HG02870 (cell line): ENCODE data around the gene HSP90B1.

ENCODE experiments used
- ATAC-seq: cut with Tn5 transposase; IDR thresholded peaks from one replicate; pipeline ENCODE4 v1.9.1; 2021; ENCODE audit warnings: mild to moderate bottlenecking, moderate library complexity; ENCODE audit not compliant: unreplicated experiment

Gene HSP90B1

DNA sequence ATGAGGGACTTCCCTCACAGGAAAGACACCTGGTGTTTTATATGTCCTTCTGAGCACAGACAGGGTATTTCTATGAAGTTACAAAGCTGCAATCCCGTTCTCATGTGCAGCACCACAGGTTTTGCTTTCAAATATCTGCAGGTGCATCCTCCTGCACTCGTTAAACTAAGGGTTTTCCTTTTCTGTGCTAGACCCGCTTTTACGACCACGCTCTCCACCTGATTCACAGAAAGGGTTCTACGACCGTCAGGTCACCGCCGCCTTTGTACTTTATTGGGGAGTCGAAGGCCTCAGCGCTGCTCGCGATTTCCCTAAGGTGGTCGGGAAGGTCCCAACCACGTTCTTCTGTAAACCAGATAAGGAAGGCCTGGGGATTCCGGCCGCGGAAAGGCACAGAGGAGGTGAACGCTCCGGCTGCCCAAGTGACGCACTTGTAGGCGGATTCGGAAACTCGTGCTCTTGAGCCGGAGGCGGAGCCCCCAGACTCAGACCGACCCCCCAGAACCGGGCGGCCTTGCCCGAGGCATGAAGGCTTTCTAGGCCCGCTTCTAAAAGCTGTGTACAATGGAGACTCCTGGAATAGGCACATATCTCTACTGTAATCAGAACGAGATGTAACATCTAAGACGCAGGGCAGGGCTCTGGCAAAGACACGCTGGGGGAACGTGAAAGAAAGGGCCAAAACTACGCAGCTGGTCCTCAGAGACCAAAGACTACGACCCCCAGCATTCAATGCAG lies 995 bp upstream of the HSP90B1 start:
- ATAC-seq, result no peak

DNA sequence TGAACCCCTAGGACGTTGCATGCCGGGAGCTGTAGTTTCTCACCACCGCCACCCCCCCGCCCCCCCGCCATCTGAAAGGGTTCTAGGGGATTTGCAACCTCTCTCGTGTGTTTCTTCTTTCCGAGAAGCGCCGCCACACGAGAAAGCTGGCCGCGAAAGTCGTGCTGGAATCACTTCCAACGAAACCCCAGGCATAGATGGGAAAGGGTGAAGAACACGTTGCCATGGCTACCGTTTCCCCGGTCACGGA lies 501 bp upstream of the HSP90B1 start:
- no peak for ATAC-seq

DNA sequence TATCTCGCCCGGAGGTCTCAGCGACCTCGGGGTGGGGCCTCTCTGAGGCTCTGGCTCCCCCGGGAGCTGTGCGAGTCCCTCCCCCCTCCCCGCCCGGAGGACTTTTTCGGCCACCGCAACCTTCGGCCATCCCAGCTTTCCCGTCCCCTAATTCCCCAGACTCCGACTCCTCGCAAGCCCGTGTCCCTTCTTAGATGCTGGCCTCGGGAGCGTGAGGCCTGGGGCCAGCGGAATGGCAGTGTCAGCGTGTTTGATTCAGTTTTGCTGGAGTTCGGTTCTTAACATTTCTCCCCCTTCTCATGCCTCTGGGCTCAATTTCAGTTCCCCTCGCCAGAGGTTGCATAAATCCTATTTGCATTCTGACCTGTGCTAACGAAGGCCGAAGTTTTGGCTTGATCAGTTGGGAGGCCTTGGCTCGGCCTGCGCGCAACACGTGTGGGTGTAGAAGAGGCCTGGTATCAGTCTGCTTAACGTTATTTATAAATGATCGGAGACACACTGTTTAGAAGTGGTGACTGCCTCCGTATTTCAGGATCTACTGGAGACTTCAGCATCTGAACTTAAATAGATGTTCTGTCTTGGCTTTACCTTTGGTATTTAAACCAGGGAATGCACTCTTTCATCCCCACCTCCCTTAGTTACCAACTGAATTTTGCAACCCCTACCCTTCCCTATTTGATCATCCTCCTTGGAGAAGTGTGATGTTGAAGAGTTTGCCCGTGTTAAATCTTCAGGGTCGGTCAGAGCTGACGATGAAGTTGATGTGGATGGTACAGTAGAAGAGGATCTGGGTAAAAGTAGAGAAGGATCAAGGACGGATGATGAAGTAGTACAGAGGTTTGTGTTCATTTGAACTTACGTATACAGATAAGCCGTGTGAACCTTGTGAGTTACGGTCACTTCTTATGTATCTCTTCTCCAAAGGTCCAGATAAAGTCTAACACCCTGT lies 851 bp downstream of the HSP90B1 start:
- ATAC-seq, result no peak

DNA sequence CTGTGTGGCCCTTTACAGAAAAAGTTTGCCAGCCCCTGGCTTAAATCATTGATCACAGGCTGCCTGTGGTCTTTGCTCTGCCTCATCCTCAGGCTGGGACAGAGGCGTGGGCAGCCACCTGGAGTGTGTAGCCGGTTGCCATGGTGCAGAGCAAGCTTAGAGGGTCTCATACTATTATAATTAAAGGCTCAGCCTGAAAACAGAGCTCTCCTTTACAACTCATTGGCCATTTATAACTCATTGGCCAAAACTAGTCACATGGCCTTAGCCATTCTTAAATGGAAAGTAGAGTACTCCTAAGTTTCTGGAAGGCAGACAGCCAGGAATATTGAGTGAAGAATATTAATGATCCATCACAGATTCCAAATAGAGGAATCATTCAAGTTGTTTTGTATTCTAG lies 3.0 kb downstream of the HSP90B1 start:
- ATAC-seq, result no peak

DNA sequence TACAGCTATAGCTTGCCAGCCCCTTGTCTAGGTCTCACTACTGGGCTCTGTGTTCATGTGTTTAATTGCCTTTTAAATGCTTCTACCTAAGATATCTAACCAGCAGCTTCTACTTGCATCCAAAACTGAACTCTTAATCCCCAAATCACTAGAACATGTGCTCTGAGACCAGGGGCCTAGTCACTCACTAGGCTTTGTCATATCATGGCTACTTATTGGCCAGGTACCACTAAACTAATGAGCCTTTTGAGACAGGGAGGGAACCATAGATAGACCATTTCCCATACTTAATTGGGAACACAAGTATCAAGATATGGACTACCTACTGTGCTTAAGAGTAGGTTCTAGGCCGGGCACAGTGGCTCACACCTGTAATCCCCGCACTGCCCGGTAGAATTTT lies 6.5 kb downstream of the HSP90B1 start:
- no peak for ATAC-seq

DNA sequence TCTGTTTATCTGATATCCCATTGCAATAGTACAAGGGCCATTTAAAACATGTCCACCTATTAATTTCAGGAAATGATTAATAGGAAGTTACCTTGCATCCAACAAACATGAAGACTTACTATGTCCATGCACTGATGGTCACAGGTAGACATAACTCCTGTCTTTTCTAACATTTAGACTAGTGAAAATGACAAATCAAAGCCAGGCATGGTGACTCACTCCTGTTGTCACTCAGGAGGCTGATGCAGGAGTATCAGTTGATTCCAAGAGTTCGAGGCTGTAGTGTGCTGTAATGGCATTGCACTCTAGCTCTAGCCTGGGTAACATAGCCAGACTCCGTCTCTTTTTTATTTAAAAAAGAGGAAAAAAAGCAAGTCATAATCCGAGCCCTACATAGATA lies 14.8 kb downstream of the HSP90B1 start:
- no peak for ATAC-seq

DNA sequence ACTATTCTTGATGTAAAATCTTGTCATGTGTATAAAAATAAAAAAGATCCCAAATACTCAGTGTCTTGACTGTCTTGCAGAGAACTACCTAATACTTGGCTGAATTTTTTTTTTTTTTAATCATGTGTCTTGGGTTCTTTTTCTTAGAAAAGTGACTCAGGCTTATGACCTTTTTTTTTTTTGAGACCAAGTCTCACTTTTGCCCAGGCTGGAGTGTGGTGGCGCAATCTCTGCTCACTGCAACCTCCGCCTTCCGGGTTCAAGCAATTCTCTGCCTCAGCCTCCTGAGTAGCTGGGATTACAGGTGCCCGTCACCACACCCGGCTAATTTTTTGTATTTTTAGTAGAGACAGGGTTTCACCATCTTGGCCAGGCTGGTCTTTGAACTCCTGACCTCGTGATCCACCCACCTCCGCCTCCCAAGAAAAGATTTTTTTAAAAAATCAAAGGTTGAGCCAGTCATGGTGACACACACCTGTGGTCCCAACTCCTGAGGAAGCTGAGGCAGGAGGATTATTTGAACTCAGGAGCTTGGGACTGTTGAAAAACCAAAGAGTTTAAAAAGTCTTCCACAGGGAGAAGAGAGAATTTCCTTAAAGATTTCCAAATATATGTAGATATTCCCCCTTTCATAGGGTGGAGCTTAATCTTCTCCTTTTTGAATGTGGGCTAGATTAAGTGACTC lies 17.8 kb downstream of the HSP90B1 start:
- no peak for ATAC-seq

DNA sequence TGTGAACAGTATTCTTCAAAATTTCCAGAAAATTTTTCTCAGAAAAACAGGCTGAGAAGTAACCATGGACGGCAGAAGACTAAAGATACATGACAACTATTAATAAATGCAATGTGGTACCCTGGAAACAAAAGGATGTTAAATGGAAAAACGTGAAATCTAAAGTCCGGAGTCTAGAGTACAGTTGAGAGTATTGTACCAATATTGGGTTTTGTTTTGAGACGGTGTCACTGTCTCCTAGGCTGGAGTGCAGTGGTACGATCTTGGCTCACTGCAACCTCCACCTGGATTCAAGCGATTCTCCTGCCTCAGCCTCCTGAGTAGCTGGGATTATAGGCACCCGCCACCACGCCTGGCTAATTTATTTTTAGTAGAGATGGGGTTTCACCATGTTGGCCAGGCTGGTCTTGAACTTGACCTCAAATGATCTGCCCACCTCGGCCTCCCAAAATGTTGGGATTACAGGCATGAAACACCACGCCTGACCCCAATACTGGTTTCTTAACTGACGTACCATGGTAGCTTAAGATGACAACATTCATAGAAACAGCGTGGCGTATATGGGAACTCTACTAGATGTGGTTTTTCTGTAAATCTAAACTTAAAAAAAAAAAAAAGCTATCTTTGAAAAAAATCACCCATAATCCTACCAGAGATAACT lies 18.7 kb downstream of the HSP90B1 start:
- no peak for ATAC-seq

DNA sequence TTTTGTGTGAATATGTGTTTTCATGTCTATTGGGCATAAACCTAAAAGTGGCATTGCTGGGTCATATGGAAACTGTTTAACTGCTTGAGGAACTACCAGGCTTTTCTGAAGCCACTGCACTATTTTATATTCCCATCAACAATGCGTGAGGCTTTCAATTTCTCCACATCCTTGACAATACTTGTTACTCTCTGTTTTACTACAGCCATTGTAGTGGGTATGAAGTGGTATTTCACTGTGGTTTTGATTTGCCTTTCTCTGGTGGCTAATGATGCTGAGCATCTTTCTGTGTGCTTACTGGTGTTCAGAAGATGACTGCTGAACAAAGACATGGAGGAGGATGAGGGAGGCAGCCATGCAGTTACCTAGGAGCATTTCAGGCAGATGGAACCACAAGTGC lies 22.3 kb downstream of the HSP90B1 start:
- ATAC-seq, result no peak

DNA sequence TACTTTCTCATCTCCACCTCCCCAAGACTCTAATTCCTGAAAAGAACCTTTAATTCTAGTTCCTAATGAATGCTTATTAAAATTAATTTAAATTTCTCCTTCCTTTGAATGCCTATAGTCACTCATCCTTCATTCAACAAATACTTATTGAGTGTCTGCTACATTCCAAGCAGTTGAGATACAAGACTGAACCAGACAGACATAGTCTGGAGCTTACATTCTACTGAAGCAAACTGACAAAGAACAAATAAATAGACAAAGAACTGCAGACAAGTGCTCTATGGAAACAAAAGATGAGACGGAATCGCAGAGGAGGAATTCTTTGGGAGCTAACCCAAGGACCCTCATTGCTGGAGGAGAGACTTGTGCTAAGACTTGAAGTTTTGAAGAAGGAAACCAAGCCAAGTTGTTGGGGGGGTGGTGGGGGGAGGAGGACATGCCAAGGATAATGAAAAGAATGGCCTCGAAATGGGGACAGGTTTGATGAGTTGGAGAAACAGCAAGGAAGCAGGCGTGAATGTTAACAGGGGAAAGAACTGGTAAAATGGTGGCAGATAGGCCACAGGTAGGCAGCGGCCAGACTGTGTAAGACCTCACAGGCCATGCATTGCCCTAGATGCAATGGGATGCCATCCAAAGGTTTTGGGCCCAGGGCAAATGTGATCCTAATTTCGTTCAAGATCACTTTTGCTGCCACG lies 25.8 kb downstream of the HSP90B1 start:
- ATAC-seq, result no peak

DNA sequence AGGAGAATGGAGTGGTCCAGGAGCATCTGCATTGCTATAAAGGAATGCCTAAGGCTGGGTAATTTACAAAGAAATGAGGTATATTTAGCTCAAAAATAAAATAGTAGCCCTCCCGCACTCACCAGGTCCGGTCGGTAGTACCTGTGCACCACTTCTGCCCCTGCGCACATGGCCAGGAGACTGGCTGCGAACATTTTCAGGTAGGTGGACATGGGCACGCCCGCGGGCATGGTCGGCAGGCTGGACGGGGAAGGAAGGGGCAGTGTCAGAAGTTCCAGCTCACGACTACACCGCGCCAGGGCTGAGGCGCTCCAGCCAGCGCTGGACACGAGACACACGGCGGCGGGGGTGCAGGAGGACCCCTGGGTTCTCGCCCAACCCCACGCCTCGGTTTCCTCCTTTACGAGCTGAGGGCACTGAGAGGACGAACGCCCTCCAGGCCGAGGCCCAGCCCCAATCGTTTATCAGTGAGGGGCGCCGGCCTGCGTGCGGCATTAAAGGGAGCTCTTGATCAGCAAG lies 26.4 kb downstream of the HSP90B1 start:
- ATAC-seq, result no peak

DNA sequence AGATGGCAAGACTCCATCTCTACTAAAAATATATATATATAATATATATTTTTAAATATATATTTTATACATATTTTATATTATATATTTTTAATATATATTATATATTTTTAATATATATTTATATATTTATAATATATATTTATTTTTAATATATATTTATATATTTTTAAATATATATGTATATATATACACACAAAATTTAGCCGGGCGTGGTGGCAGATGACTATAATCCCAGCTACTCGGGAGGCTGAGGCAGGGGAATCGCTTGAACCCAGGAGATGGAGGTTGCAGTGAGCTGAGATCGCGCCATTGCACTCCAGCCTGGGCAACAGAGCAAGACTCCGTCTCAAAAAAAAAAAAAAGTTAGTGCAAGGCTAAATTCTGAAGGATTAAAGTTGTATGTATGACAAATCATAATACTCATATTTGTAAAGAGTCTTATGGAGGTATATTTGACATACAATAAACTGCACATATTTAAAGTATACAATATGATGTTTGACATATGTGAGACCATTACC lies 27.7 kb downstream of the HSP90B1 start:
- ATAC-seq, result no peak

DNA sequence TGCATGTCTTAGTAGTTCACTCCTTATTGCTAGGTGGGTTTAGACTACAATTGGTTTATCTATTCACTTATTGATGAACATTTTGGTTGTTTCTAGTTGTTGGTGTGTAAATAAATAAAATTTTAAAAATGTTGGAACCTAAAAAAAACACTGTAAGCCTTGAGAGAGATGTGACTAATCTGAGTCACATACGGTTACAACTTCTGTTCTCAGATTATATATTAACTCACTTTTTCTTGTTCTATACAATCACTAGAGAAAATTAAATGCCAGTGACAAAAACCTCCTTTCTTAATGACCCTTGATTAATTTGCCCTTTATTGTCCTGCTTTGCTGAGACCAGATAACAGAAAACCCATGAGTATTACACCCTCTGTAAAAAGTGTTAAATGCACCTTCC lies 28.4 kb downstream of the HSP90B1 start:
- ATAC-seq, result no peak

DNA sequence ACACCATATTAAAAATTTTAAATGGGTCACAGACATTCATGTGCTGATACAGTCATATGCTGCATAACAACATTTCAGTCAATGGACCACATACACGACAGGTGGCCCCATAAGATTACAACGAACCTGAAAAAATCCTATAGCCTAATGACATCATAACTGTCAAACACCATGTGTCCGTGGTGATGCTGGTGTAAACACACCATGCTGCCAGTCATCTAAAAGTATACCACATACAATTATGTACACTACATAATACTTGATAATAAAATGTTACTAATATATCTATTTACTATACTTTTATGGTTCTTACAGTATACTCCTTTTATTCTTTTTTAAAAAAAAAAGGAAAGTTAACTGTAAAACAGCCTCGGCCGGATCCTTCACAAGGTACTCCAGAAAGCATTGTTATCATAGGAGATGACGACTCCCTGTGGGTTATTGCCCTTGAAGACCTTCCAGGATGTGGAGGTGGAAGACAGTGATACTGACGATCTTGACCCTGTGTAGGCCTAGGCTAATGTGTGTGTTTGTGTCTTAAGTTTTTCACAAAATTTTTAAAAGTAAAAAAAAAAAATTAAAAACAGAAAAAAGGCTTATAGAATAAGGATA lies 30.5 kb downstream of the HSP90B1 start:
- ATAC-seq, result no peak

DNA sequence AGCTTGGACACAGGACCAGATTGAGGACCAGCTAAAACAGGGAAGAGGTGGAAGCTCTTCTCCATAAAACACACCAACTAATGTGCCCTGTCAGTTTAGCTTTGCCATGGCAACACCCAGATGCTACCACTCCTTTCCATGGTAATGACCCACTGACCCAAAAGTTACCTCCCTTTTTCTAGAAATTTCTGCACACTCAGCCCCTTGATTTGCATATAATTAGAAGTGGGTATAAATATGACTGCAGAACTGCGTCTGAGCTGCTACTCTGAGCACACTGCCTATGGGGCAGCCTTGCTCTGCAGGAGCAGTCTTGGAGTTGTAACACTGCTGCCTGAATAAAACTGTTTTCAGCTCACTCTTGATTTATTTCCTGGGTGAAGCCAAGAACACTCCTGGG lies 32.3 kb downstream of the HSP90B1 start:
- ATAC-seq, result no peak

DNA sequence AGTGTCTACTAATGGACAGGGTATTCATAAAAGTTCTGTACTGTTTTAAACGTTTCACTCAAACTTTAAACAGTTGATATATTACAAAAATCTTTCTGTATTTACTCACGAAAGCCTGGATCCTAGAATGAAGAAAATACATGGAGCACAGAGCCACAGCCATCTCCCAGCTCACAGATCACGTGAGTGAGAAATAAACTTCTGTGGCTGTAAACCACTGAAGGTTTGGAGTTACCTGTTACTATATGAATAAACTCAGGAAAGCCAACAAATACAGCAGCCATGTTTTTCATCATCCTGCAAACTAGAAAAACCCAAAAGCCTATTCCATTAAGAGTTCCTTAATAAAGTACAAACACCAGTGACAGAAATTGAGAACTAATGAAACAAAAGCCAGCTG lies 34.6 kb downstream of the HSP90B1 start:
- no peak for ATAC-seq

DNA sequence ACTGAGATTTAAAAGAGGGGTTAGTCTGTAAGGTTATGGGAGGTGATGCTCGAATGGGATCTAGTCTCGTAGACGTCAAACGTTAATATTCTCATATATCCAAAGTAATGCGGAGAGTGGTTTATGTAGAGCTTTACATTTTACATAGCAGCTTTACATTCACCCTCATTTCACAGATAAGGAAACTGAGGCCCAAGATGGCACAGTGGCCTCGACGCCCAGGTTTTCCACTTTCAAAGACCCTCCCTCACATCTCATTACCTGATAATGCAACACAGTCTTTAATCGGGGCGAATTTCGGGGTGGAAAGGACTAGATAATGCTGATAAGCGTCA lies 35.0 kb downstream of the HSP90B1 start:
- no peak for ATAC-seq

DNA sequence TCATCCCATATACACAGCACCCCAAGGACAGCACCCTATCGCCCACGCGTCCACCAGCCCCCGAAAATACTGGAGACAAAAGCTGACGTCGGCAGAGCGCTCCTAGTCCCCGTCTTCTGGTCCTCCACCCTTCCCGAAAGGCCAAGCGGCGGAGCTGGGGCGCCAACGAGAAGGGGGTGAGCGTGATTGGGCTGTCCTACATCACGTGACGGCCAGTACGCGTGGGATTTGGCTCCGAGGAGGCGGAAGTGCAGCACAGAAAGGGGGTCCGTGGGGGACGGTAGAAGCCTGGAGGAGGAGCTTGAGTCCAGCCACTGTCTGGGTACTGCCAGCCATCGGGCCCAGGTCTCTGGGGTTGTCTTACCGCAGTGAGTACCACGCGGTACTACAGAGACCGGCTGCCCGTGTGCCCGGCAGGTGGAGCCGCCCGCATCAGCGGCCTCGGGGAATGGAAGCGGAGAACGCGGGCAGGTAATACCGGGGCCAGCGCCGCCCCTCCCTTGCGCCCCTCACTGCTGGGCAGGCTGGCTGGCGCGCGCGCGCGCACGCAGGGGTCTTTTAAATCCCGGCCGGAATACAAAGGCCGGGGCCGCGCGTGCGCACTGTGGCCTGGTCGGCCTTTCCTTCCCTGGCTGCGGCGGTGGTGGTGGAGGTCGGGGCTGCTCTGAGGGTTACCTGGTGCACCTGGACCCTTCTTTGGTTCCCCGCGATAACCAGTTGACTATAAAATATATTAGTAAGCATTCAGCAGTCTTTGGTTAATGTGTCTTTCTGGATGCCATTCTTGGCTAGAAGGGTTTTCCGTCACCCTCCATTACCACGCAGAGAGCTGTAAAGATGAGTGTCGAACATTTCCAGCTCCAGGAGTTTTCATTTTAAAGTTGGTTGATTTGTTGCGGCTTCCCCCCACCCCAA lies 35.6 kb downstream of the HSP90B1 start, which contains the start of gene TDG:
Gene TDG (plus strand): TSS at position 283 of the 915 bp plus-strand sequence. CDS start 166 bp downstream, at position 449.
- peak; percentile 87 for ATAC-seq

DNA sequence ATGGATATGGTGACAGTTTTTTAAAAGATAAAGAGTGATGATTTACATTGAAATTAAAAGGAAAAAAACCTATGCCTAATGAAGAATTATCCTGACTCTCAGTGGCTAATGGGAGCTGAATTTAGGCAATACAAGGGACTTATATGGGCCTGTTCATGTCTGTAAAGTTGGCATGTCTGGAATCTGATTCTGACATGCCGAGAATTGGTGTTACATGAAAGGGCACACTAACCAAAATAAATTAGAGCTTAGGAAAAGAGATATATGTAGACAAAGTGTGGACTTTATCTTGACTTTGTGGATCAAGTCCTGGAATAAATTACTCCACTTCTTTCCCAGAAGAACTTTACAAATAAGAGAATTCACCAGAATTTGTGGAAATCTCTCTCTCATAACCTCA lies 36.5 kb downstream of the HSP90B1 start:
- no peak for ATAC-seq
